Stomach (tissue), 4 donors: ENCODE results near the gene ATG7.

ENCODE experiments used
- CTCF ChIP-seq, 7 experiments: fragments of 450-650 bp in 4 of 7; fragments of 200-600 bp in 3 of 7; sonication (generic) in 3 of 7; IDR thresholded peaks; one replicate each; pipeline ENCODE4 v1.5.1; 2016 to 2019; ENCODE audit warnings: antibody characterized with exemption in 7 of 7, control low read depth in 2 of 7, mild to moderate bottlenecking in 1 of 7
- EP300 ChIP-seq: sonication (generic); formaldehyde crosslinking; IDR thresholded peaks from one replicate; pipeline ENCODE4 v1.6.1; 2017; ENCODE audit warnings: antibody characterized with exemption
- POLR2A ChIP-seq, 4 donors: fragments of 450-650 bp; IDR thresholded peaks; one replicate each; pipeline ENCODE4 v1.6.1; 2016; ENCODE audit warnings: antibody characterized with exemption in 4 of 4, control low read depth in 2 of 4, mild to moderate bottlenecking in 1 of 4, moderate library complexity in 1 of 4

DNA sequence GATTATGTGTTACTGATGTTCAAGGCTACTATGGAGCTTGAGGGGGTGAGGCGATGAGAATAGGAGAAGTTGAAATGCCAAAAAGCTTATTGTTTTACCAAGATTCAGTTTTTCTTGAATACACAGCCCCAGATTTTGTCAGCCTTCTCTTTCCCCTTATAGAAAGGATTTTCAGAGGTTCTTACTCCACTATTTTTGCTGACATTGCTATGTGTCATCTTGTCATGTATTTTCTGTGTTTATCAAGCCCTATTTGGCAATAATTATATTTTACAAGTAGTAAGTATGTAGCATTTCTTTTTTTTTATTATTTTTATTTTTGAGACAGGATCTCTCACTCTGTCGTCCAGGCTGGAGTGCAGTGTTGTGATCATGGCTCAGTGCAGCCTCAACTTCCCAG, 133.1 kb downstream of the ATG7 start:
- TF ChIP-seq POLR2A (IDR thresholded peaks at IDR 0.05) (no peak), CTCF (IDR thresholded peaks at IDR 0.05) (no peak), EP300 (no peak)
